Measurements from ENCODE around the gene OSGIN1.

The OSGIN1 gene

DNA sequence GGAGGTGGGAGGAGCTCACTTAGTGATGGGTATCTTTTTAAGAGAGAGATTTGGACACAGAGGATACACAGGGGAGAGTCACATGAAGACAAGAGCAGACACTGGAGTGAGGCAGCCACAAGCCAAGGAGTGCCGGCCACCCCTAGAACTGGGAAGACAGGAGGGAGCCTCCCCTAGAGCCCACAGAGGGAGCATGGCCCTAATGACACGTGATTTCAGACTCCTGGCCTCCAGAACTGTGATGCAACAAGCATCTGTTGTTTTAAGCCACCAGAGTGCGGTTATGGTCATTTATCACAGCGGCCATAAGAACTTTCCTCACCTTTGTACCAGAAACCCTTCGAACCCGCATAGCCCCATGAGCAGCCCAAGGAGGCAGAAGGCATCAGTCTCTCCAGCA lies 56.2 kb downstream of the OSGIN1 start:
- DNase-seq = no peak

- peak; percentile 93 for DNase-seq
Measured at GRCh38 chr16:84013787-84014569, 60.9 kb downstream of the OSGIN1 start.

GRCh38 chr16:84014570-84015327 lies 61.7 kb downstream of the OSGIN1 start:
- DNase-seq = no peak

DNA sequence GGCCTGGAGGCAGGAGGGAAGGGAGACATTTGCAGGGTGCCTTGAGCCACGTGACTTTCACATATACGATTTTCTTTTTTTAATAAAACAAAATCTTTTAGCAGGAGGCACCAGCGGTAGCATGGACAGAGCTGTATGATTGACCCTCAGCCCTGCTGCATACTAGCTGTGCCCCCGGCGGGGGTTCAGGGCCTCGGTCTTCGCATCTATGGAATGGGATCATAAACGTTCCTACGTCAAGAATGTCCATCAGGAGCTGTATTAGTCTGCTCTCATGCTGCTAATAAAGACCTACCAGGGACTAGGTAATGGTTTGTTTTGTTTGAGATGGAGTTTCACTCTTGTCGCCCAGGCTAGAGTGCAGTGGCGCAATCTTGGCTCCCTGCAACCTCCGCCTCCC lies 62.4 kb downstream of the OSGIN1 start:
- no peak for DNase-seq

All from SHP77 treated with DMSO at 0.1 percent for 48 hours (cell line).